Measurements from ENCODE around the gene CRIP2. TPM values are rescaled to one million over a fixed set of nuclear protein-coding genes. Genes with fewer than 3 reads are reported as not detected.

Gene CRIP2
- total and polyA plus RNA-seq, 2 of the 8 experiments (the other 6 are each of a cell fraction or from before 2014, with no cell fraction given): 4.2 to 13.5 TPM

- H3K14ac ChIP-seq (ENCODE audit: insufficient read length): no peak overlapping the region
- peak overlapping the region; percentile 92; the same call in 1 of the 2 replicates for H4K8ac ChIP-seq (ENCODE audit: extremely low read depth, insufficient read depth, low read length)
- no peak overlapping the region for H3K23ac ChIP-seq (ENCODE audit: insufficient read length)
- no peak overlapping the region for H2BK120ac ChIP-seq (replicated peaks; ENCODE audit: low read depth, low read length)
- H2AK5ac ChIP-seq (ENCODE audit: low read depth, low read length): no peak overlapping the region
- H3K4ac ChIP-seq (replicated peaks; ENCODE audit: insufficient read length, low read depth, low read length): no peak overlapping the region
- H3K27ac ChIP-seq (ENCODE audit: low read depth, low read length): no peak overlapping the region
- H3K4me1 ChIP-seq (replicated peaks in 1 of 4; ENCODE audit: control insufficient read depth in 3 of 4, insufficient read depth in 4 of 4, low read length in 3 of 4): peaks cover 0 to 35% (median 20%) of the 10 kb centered on the region in 4 experiments; a peak in 5 of 7 replicates
- H2BK12ac ChIP-seq (ENCODE audit: low read depth, low read length): peak overlapping the region; percentile 80; the same call in 1 of the 2 replicates
- H3K36me3 ChIP-seq (ENCODE audit: control insufficient read depth in 2 of 4, insufficient read depth in 4 of 4, low read length in 3 of 4): peaks cover 0 to 3% (median 0%) of the 10 kb centered on the region in 4 experiments; a peak in 1 of 8 replicates
- H2AFZ ChIP-seq (ENCODE audit: low read length): no peak overlapping the region
- H3K79me2 ChIP-seq (ENCODE audit: control insufficient read depth in 1 of 2, insufficient read depth in 2 of 2, low read length in 2 of 2): no peaks in the 10 kb centered on the region
- no peak overlapping the region for H4K91ac ChIP-seq (replicated peaks; ENCODE audit: insufficient read length, low read length)
- H2BK15ac ChIP-seq (ENCODE audit: low read length): no peak overlapping the region
- FAIRE-seq (no peak), DNase-seq (ENCODE audit: low read depth in 1 of 2, low spot score in 2 of 2) (peak in 1 of 2 experiments; percentile 81)
- H3K56ac ChIP-seq (replicated peaks; ENCODE audit: insufficient read length, low read depth, low read length): no peak overlapping the region
- H2BK5ac ChIP-seq (ENCODE audit: low read depth, low read length): peak overlapping the region; percentile 24; the same call in 1 of the 2 replicates
- H3K23me2 ChIP-seq (ENCODE audit: low read depth, low read length): peaks cover 2% of the 10 kb centered on the region; the same call in 1 of the 2 replicates
- H3K18ac ChIP-seq (ENCODE audit: extremely low read depth, low read length): no peak overlapping the region
- no peaks in the 10 kb centered on the region for H3K79me1 ChIP-seq (ENCODE audit: low read depth, low read length)
- no peaks in the 10 kb centered on the region for H3K9me3 ChIP-seq (ENCODE audit: insufficient read depth in 2 of 2, low read depth in 1 of 2, low read length in 1 of 2)
- H2BK20ac ChIP-seq (ENCODE audit: low read length): no peak overlapping the region
- ChIA-PET CTCF (ENCODE audit: partially characterized antibody) (interaction anchor here (0.8 to 5.0 kb wide), 19 partner anchors 8 to 309 kb away, joined by 3 to 70 read pairs (median 5); no protein-coding TSS in a partner anchor), POLR2A (ENCODE audit: partially characterized antibody) (interaction anchor here (0.5 to 1.6 kb wide), 7 partner anchors 8 to 323 kb away, joined by 3 to 8 read pairs (median 4); no protein-coding TSS in a partner anchor)
- H3K9ac ChIP-seq (replicated peaks in 1 of 4; ENCODE audit: extremely low read depth in 1 of 4, low read depth in 3 of 4, low read length in 3 of 4): peak overlapping the region in 1 of 4 experiments; percentile 56; a peak in 3 of 7 replicates
- H3K27me3 ChIP-seq (replicated peaks in 1 of 4; ENCODE audit: control insufficient read depth in 3 of 4, extremely low read depth in 1 of 4, insufficient read depth in 3 of 4, low read length in 3 of 4): peaks cover 50 to 99% (median 82%) of the 10 kb centered on the region in 4 experiments
- H3K4me2 ChIP-seq (ENCODE audit: insufficient read depth in 1 of 2, low read depth in 2 of 2, low read length in 2 of 2): peak overlapping the region; percentile 21 to 84; a peak in 3 of 4 replicates
- peaks cover 4 to 12% of the 10 kb centered on the region in 2 experiments for H4K20me1 ChIP-seq (replicated peaks in 1 of 2; ENCODE audit: control insufficient read depth in 1 of 2, insufficient read depth in 2 of 2, low read length in 2 of 2)
- WGBS, 2 experiments (ENCODE audit: extremely low coverage in 1 of 2, insufficient coverage in 1 of 2, insufficient read length in 1 of 2, insufficient replicate concordance in 2 of 2, low coverage in 1 of 2, low lambda C conversion rate in 2 of 2, missing lambda C conversion rate in 1 of 2): 9% methylated on average over 15 of the region's 18 CpGs; no CpG with 5 or more reads in 1 of the 2 experiments
- H3K4me3 ChIP-seq (ENCODE audit: extremely low read depth in 1 of 4, insufficient read depth in 2 of 4, low read depth in 3 of 4, low read length in 4 of 4): peak overlapping the region in 2 of 4 experiments; percentile 14 to 25; a peak in 4 of 8 replicates
- no peak overlapping the region for H4K5ac ChIP-seq (ENCODE audit: insufficient read length, low read depth, low read length)
- TF ChIP-seq EP300 (IDR thresholded peaks at IDR 0.05; ENCODE audit: borderline replicate concordance in 1 of 2, low read depth in 2 of 2, low read length in 2 of 2) (peak; percentile 83 to 96; a peak in 2 of 3 replicates), ASH2L (IDR thresholded peaks at IDR 0.05; ENCODE audit: low read length) (no peak), SP1 (IDR thresholded peaks at IDR 0.05; ENCODE audit: low read depth, low read length) (0 out of 2 replicates have a peak, but pooled peaks have one; percentile 53), JUND (IDR thresholded peaks at IDR 0.05; ENCODE audit: low read length) (peak; percentile 67), POLR2A (IDR thresholded peaks at IDR 0.05; ENCODE audit: control extremely low read depth in 1 of 2, low read depth in 2 of 2, low read length in 2 of 2) (peak in 1 of 2 experiments; percentile 20; a peak in 2 of 3 replicates), CHD2 (IDR thresholded peaks at IDR 0.05; ENCODE audit: low read length) (peak; percentile 55), CTCF (IDR thresholded peaks at IDR 0.05; ENCODE audit: control extremely low read depth in 1 of 3, insufficient read depth in 1 of 3, low read depth in 1 of 3, low read length in 3 of 3) (peak in 1 of 3 experiments; percentile 32; a peak in 1 of 4 replicates), SP4 (IDR thresholded peaks at IDR 0.05; ENCODE audit: low read length) (no peak), RFX5 (IDR thresholded peaks at IDR 0.05; ENCODE audit: borderline replicate concordance, low read depth, low read length) (no peak), SUZ12 (IDR thresholded peaks at IDR 0.05; ENCODE audit: low read length) (no peak)
Measured at GRCh38 chr14:105481886-105482457, 7.4 kb downstream of the CRIP2 start.
